Activated gamma-delta T cell treated with anti-CD3 and anti-CD28 coated beads, Interleukin-2, amount 50 U/mL, for 16 hours (primary cell): Measurements from ENCODE around the gene PRDM7.
"Not testable (repeated sequence)": the region's sequence is repeated elsewhere in the genome, so short reads cannot be mapped to it uniquely, and the experiment has no call there.

ENCODE experiments used
- DNase-seq: peaks from one replicate; pipeline ENCODE4 v3.0.0-alpha.2; 2020; ENCODE audit warnings: low read depth

PRDM7 gene

GRCh38 chr16:90012991-90013745, 64.0 kb downstream of the PRDM7 start:
- no peak for DNase-seq

GRCh38 chr16:90011908-90012501, 65.1 kb downstream of the PRDM7 start:
- DNase-seq = no peak

GRCh38 chr16:90011508-90011819, 65.7 kb downstream of the PRDM7 start:
- DNase-seq = no peak

- DNase-seq = no peak
Measured at GRCh38 chr16:90010676-90011507, 66.2 kb downstream of the PRDM7 start.

- DNase-seq = no peak
Measured at GRCh38 chr16:90009172-90009899, 67.8 kb downstream of the PRDM7 start.

- peak; percentile 62 for DNase-seq
Measured at GRCh38 chr16:90008708-90009145, 68.4 kb downstream of the PRDM7 start.

GRCh38 chr16:90007635-90008234, 69.4 kb downstream of the PRDM7 start:
- DNase-seq = not testable (repeated sequence)

- no peak for DNase-seq
Measured at GRCh38 chr16:90007015-90007414, 70.1 kb downstream of the PRDM7 start.
